HG03520 (cell line): ENCODE data around the gene GPR176.
"Not testable (repeated sequence)": the region's sequence is repeated elsewhere in the genome, so short reads cannot be mapped to it uniquely, and the experiment has no call there.

Experiments
- ATAC-seq: cut with Tn5 transposase; IDR thresholded peaks from one replicate; pipeline ENCODE4 v1.9.1; 2021; ENCODE audit warnings: mild to moderate bottlenecking, moderate library complexity; ENCODE audit not compliant: unreplicated experiment

The GPR176 gene

DNA sequence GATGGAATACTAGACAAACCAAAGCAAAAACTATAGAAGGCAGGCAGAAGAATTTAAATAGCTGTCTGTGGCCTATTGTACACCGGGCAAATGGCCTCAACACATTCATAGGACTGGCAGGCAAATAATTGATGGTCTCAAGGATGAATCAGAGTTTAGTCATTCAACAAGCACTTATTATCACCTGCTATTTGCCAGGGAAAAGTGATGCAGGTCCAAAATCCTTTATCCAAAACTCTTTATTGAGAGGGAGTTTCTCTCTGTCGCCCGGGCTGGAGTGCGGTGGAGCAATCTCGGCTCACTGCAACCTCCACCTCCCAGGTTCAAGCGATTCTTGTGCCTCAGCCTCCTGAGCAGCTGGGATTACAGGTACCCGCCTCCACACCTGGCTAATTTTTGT is 16.1 kb upstream of the GPR176 start:
- ATAC-seq = no peak

DNA sequence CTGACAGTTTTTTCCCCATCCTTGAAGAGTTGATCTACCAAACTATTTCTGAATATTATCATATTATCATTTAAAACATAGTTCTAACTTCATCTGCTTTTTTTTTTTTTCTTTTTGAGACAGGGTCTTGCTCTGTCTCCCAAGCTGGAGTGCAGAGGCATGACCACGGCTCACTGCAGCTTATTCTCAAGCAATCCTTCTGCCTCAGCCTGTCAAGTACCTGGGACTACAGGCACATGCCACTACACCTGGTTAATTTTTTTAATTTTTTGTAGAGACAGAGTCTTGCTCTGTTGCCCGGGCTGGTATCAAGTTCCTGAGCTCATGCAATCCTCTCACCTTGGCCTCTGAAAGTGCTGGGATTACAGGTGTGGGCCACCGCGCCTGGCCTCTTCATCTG is 15.2 kb upstream of the GPR176 start:
- no peak for ATAC-seq

GRCh38 chr15:39934397-39935071 is 14.5 kb upstream of the GPR176 start:
- no peak for ATAC-seq

GRCh38 chr15:39931615-39932014 is 11.5 kb upstream of the GPR176 start:
- no peak for ATAC-seq

DNA sequence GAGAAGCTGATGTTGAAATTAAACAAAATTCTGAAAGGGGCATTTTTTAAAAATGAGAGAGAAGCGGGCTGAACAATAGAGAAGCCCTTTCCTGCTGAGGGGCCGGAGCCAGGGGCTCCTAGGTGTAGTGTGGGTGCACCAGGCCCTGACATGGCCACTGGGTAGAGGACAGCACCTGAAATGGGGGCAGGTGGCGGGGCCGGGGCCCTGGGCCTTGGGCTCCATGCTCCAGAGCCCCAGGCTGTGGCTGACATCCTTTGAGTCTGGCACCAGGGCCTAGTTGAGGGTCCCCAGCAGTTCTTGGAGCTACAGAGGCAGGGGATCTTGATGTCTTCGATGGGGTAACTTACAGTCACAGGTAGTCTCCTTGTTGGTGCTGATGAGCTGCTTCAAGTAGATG is 6.5 kb upstream of the GPR176 start:
- ATAC-seq = no peak

- ATAC-seq = no peak
Observed at GRCh38 chr15:39925112-39925842, 5.2 kb upstream of the GPR176 start.

DNA sequence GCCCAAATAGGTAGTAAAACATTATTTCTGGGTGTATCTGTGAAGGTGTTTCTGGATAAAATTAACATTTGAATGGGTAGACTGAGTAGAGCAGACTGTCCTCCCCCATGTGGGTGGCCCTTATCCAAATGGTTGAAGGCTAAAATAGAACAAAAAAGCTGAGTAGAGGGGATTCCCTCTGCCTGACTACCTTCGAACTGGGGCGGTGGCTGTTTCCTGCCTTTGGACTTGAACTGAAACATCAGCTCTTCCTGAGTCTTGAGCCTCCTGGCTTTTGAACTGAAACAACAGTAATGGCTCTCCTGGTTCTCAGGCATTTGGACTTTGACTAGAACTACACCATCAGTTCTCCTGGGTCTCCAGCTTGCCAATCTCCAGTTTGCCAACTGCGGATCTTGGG is 4.4 kb upstream of the GPR176 start:
- ATAC-seq = no peak

DNA sequence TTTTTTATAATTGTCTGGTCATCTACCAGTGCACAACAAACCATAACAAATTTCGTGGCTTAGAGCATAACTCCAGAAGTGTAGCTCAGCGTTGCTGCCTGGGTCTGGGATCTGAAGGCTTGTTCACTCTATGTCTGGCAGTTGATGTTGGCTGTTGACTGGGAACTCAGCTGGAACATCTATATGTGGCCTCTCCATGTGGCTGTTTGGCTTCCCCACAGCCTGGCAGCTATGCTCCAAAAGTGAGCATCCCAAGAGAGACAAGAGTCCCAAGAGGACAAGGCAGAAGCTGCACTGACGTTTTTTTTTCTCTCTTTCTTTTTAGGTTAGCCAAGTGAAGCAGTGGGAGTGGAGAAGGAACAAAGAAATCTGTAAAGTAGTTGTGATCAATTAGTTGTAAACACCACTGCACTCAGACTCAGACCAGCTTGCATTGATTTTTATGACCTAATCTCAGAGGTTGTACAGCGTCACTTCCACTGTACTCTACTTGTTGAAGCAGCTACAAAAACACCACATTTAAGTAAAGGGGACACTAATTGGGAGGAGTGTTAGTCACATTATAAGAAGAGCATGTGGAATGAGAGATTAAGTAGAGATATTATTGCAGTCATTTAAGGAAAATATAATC is 2.5 kb upstream of the GPR176 start:
- ATAC-seq = no peak

GRCh38 chr15:39921274-39921638 is 1.2 kb upstream of the GPR176 start:
- ATAC-seq = no peak

- peak; percentile 84 for ATAC-seq
Observed at GRCh38 chr15:39920510-39921273, 626 bp upstream of the GPR176 start.

- no peak for ATAC-seq
Observed at GRCh38 chr15:39919411-39919747, 687 bp downstream of the GPR176 start.

DNA sequence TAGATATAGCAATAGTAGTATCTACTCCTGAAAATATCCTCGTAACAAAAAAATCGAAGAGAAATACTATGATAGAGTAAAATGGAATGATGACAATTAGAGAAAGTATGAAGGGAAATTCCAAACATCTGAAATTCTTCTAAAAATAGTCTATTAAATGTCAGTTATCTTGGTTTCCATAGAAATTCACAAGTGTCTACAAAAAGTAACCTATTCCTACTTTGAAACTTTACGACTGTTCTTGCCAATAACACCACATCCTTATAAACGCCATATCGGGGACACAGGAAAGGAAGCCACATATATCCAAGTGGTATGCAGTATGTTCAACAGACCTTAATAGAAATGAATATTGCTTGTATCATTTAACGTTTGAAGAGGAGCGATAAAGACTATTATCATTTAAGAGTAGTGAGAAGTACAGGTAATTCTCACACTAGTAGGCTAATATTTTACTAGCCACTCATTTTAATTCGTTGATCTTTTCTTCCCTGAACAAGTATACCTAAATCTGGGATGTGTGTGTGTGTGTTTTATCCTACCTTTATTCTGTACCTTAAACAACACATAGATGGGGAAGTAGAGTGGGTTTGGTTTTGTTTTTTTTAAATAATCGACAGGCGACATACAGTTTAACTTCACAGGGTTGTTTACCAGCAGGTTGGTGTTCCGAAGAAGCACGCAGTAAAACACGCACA is 1.2 kb downstream of the GPR176 start:
- ATAC-seq = no peak

- ATAC-seq = no peak
Observed at GRCh38 chr15:39914977-39915376, 5.1 kb downstream of the GPR176 start.

- ATAC-seq = no peak
Observed at GRCh38 chr15:39909007-39909406, 11.1 kb downstream of the GPR176 start.

DNA sequence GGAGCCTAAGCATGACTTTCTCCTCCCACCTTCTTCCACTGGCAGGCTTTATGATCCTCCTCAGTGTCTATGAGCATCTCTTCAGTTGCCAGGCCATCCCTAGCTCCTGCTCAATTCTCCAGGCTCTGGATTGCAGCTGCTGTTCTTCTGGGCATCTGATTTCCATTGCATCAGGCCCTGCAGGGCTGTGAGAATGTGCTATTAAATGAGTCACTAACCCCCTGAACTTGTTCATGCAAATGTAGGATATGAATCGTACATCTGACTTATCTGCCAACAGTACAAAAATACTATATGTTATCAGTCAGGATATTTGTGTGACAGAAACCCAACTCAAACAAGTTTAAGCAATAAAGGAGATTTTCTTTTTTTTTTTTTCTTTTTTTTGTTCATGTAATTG is 11.9 kb downstream of the GPR176 start:
- no peak for ATAC-seq

- no peak for ATAC-seq
Observed at GRCh38 chr15:39907216-39907615, 12.8 kb downstream of the GPR176 start.

DNA sequence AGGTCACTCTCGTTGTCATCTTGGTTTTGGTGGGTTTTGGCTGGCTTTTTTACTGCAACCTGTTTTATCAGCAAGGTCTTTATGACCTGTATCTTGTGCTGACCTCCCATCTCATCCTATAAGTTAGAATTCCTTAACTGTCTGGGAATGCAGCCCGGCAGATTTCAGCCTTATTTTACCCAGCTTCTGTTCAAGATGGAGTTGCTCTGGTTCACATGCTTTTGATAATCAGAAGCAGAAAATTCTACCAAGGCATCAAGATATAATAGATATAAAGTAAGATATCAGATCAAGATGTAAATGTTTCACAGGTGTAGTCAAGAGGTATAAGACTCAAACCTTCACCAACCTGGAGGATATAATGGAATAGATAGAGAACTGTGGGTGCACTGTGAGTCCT is 16.0 kb downstream of the GPR176 start:
- no peak for ATAC-seq

DNA sequence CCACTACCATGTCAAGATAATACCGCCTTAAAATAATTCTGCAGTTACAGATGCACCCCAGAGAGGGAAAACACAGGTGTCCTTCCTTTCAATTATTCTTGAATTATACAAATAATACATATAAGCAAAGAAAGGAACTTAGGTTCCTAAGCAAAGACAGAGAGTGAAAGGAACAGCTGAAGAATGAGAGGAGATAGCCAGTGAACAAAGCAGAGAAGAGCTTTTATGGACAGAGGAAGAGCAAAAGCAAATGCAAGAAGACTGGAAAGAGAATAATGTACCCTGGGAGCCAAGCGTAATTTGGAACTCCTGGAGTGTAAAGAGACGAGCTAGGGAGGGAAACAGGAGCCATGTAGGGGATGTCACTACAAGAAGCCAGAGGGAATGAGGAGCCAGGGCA is 21.7 kb downstream of the GPR176 start:
- ATAC-seq = no peak

DNA sequence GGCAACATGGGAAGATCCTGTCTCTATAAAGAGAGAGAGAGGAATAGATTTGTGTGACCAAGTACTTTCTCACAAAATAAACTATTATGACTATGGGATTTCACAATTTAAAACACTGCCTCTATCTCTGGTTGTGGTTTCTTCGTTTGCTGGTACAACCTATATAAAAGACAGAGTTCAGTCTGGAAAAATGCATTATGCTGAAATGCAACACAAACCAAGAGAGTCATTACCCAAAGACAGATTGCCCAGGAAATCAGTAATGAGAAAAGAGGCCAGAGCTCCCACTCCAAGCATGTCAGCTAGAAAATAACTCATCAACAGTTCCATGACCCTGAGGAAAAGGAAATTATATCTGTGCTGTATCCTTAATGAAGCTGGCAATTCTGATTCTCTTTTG is 23.2 kb downstream of the GPR176 start:
- ATAC-seq = no peak

DNA sequence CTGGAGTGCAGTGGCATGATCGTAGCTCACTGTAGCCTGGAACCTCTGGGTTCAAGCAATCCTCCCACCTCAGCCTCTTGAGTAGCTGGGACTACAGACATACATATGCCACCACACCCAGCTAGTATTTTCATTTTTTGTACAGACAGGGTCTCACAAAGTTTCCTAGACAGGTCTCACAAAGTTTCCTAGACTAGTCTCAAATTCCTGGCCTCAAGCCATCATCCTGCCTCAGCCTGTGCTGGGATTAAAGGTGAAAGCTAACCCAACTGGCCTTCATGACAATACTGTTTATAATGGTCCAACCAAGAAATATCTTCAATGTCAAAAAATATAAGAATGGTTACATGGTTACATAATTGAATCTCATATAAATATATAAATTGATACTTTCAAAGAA is 24.0 kb downstream of the GPR176 start:
- no peak for ATAC-seq

- ATAC-seq = not testable (repeated sequence)
Observed at GRCh38 chr15:39893051-39893450, 27.0 kb downstream of the GPR176 start.
